ENCODE data around the gene CTSO. TPM values are rescaled to one million over a fixed set of nuclear protein-coding genes. Genes with fewer than 3 reads are reported as not detected.
A peak's percentile ranks its signal among the peaks of the same experiment; 100 is the strongest.

Gene CTSO
- total RNA-seq, 1 donor from 2014 or later: 3.7 TPM

GRCh38 chr4:155941820-155942219, 11.8 kb downstream of the CTSO start:
- TF ChIP-seq CTCF (IDR thresholded peaks at IDR 0.05; ENCODE audit: insufficient read depth, low read depth, low read length) (no peak), EZH2 (IDR thresholded peaks at IDR 0.05; ENCODE audit: insufficient read depth, low read length) (no peak)
- DNase-seq (ENCODE audit: low read depth) (no peak), FAIRE-seq (no peak)

GRCh38 chr4:155941085-155941790, 12.4 kb downstream of the CTSO start:
- H3K9me3 Mint-ChIP-seq (ENCODE audit: unreplicated experiment): no peaks in the 10 kb centered on the region
- Histone ChIP-seq H2AFZ (ENCODE audit: low read depth, low read length) (no peak overlapping the region), H4K20me1 (ENCODE audit: insufficient read depth, low read length) (no peaks in the 10 kb centered on the region), H3K9me3 (ENCODE audit: insufficient read depth, low read depth, low read length) (no peaks in the 10 kb centered on the region), H3K27me3 (ENCODE audit: insufficient read depth, low read length) (no peaks in the 10 kb centered on the region), H3K79me2 (ENCODE audit: insufficient read depth, low read length) (no peaks in the 10 kb centered on the region), H3K27ac (ENCODE audit: low read depth, low read length) (no peak overlapping the region), H3K9ac (ENCODE audit: low read length) (no peak overlapping the region), H3K4me3 (ENCODE audit: insufficient read depth, low read depth, low read length) (no peak overlapping the region), H3K36me3 (ENCODE audit: insufficient read depth, low read length) (peaks cover 3% of the 10 kb centered on the region), H3K4me1 (ENCODE audit: insufficient read depth, low read length) (no peaks in the 10 kb centered on the region), H3K4me2 (ENCODE audit: low read length) (no peak overlapping the region)
- TF ChIP-seq EZH2 (IDR thresholded peaks at IDR 0.05; ENCODE audit: insufficient read depth, low read length) (no peak), CTCF (IDR thresholded peaks at IDR 0.05; ENCODE audit: insufficient read depth, low read depth, low read length) (no peak)
- H3K4me3 Mint-ChIP-seq (ENCODE audit: unreplicated experiment): no peak overlapping the region
- DNase-seq (ENCODE audit: low read depth) (no peak), FAIRE-seq (peak; percentile 29)
- no peaks in the 10 kb centered on the region for H3K36me3 Mint-ChIP-seq (ENCODE audit: low read depth, unreplicated experiment)
- no peaks in the 10 kb centered on the region for H3K27me3 Mint-ChIP-seq (ENCODE audit: low read depth, unreplicated experiment)
- no peak overlapping the region for H3K27ac Mint-ChIP-seq (ENCODE audit: unreplicated experiment)
- no peaks in the 10 kb centered on the region for H3K4me1 Mint-ChIP-seq (ENCODE audit: low read depth, unreplicated experiment)

More at GRCh38 chr4:155941820-155942219, 11.8 kb downstream of the CTSO start:
- H3K79me2 ChIP-seq (ENCODE audit: insufficient read depth, low read length): no peaks in the 10 kb centered on the region
- no peaks in the 10 kb centered on the region for H3K27me3 ChIP-seq (ENCODE audit: insufficient read depth, low read length)
- no peak overlapping the region for H3K4me3 ChIP-seq (ENCODE audit: insufficient read depth, low read depth, low read length)
- peaks cover 3% of the 10 kb centered on the region for H3K36me3 ChIP-seq (ENCODE audit: insufficient read depth, low read length)
- H3K4me2 ChIP-seq (ENCODE audit: low read length): no peak overlapping the region
- Mint-ChIP-seq H3K4me3 (ENCODE audit: unreplicated experiment) (no peak overlapping the region), H3K4me1 (ENCODE audit: low read depth, unreplicated experiment) (no peaks in the 10 kb centered on the region), H3K27ac (ENCODE audit: unreplicated experiment) (no peak overlapping the region), H3K36me3 (ENCODE audit: low read depth, unreplicated experiment) (no peaks in the 10 kb centered on the region), H3K9me3 (ENCODE audit: unreplicated experiment) (no peaks in the 10 kb centered on the region), H3K27me3 (ENCODE audit: low read depth, unreplicated experiment) (no peaks in the 10 kb centered on the region)
- H2AFZ ChIP-seq (ENCODE audit: low read depth, low read length): no peak overlapping the region
- no peak overlapping the region for H3K9ac ChIP-seq (ENCODE audit: low read length)
- H3K4me1 ChIP-seq (ENCODE audit: insufficient read depth, low read length): no peaks in the 10 kb centered on the region
- H3K9me3 ChIP-seq (ENCODE audit: insufficient read depth, low read depth, low read length): no peaks in the 10 kb centered on the region
- no peak overlapping the region for H3K27ac ChIP-seq (ENCODE audit: low read depth, low read length)
- H4K20me1 ChIP-seq (ENCODE audit: insufficient read depth, low read length): no peaks in the 10 kb centered on the region

GRCh38 chr4:155935389-155935986, 18.2 kb downstream of the CTSO start:
- peaks cover 5% of the 10 kb centered on the region for H3K4me1 Mint-ChIP-seq (ENCODE audit: low read depth, unreplicated experiment)

More at GRCh38 chr4:155935389-155935986, 18.2 kb downstream of the CTSO start:
- Histone ChIP-seq H3K4me3 (ENCODE audit: insufficient read depth, low read depth, low read length) (no peak overlapping the region), H3K4me1 (ENCODE audit: insufficient read depth, low read length) (no peaks in the 10 kb centered on the region), H4K20me1 (ENCODE audit: insufficient read depth, low read length) (no peaks in the 10 kb centered on the region), H3K9ac (ENCODE audit: low read length) (no peak overlapping the region), H2AFZ (ENCODE audit: low read depth, low read length) (no peak overlapping the region), H3K27me3 (ENCODE audit: insufficient read depth, low read length) (no peaks in the 10 kb centered on the region), H3K79me2 (ENCODE audit: insufficient read depth, low read length) (no peaks in the 10 kb centered on the region), H3K27ac (ENCODE audit: low read depth, low read length) (no peak overlapping the region), H3K36me3 (ENCODE audit: insufficient read depth, low read length) (no peaks in the 10 kb centered on the region), H3K9me3 (ENCODE audit: insufficient read depth, low read depth, low read length) (no peaks in the 10 kb centered on the region), H3K4me2 (ENCODE audit: low read length) (no peak overlapping the region)
- H3K4me3 Mint-ChIP-seq (ENCODE audit: unreplicated experiment): no peak overlapping the region
- peaks cover 1% of the 10 kb centered on the region for H3K27me3 Mint-ChIP-seq (ENCODE audit: low read depth, unreplicated experiment)
- FAIRE-seq: no peak
- H3K36me3 Mint-ChIP-seq (ENCODE audit: low read depth, unreplicated experiment): no peaks in the 10 kb centered on the region
- no peak for DNase-seq (ENCODE audit: low read depth)
- TF ChIP-seq CTCF (IDR thresholded peaks at IDR 0.05; ENCODE audit: insufficient read depth, low read depth, low read length) (no peak), EZH2 (IDR thresholded peaks at IDR 0.05; ENCODE audit: insufficient read depth, low read length) (no peak)
- no peak overlapping the region for H3K27ac Mint-ChIP-seq (ENCODE audit: unreplicated experiment)
- H3K9me3 Mint-ChIP-seq (ENCODE audit: unreplicated experiment): peaks cover 3% of the 10 kb centered on the region

All from astrocyte (in vitro differentiated cells and primary cell).